GM23338 (cell line): ENCODE results near the gene TTPAL. TPM values are rescaled to one million over a fixed set of nuclear protein-coding genes. Genes with fewer than 3 reads are reported as not detected.

Experiments
- ATAC-seq: fragments of 200-7000 bp; cut with Tn5 transposase; 3 replicates; pipeline ENCODE4 v1.9.1; 2020
- DNase-seq: peaks from one replicate; pipeline ENCODE4 v3.0.0-alpha.2; 2015; ENCODE audit warnings: low spot score
- H2AFZ ChIP-seq: fragments of 200-600 bp; sonication (generic); 2 replicates; pipeline ENCODE4 v1.8.0; 2016; ENCODE audit warnings: antibody characterized with exemption, mild to moderate bottlenecking, moderate library complexity
- H3F3A ChIP-seq: fragments of 200-600 bp; sonication (generic); replicated peaks from 2 replicates; pipeline ENCODE4 v1.8.0; 2017; ENCODE audit warnings: antibody characterized with exemption, mixed run types, low read depth
- H3K27ac ChIP-seq: fragments of 200-600 bp; sonication (generic); 2 replicates; pipeline ENCODE4 v1.6.1; 2016; ENCODE audit warnings: low read depth
- H3K27me3 ChIP-seq: fragments of 200-600 bp; sonication (generic); 2 replicates; pipeline ENCODE4 v1.8.0; 2016; ENCODE audit warnings: mild to moderate bottlenecking, mixed run types, moderate library complexity; ENCODE audit not compliant: insufficient read depth
- H3K36me3 ChIP-seq: fragments of 200-600 bp; sonication (generic); 2 replicates; pipeline ENCODE4 v1.8.0; 2016; ENCODE audit warnings: mild to moderate bottlenecking; ENCODE audit not compliant: insufficient read depth
- H3K4me1 ChIP-seq: fragments of 200-600 bp; sonication (generic); 2 replicates; pipeline ENCODE4 v1.8.0; 2016; ENCODE audit warnings: mild to moderate bottlenecking, moderate library complexity; ENCODE audit not compliant: insufficient read depth
- H3K4me2 ChIP-seq: fragments of 200-600 bp; sonication (generic); 2 replicates; pipeline ENCODE4 v1.7.1; 2017; ENCODE audit warnings: mixed run types
- H3K4me3 ChIP-seq: fragments of 200-600 bp; sonication (generic); 2 replicates; pipeline ENCODE4 v1.6.1; 2016; ENCODE audit warnings: mixed run types
- H3K79me2 ChIP-seq: fragments of 200-600 bp; sonication (generic); replicated peaks from 2 replicates; pipeline ENCODE4 v1.8.0; 2017; ENCODE audit warnings: mild to moderate bottlenecking; ENCODE audit not compliant: insufficient read depth
- H3K9me2 ChIP-seq: fragments of 200-600 bp; sonication (generic); 2 replicates; pipeline ENCODE4 v1.8.0; 2017; ENCODE audit not compliant: insufficient read depth
- H4K20me1 ChIP-seq: fragments of 200-600 bp; sonication (generic); replicated peaks from 2 replicates; pipeline ENCODE4 v1.8.0; 2017; ENCODE audit warnings: mild to moderate bottlenecking; ENCODE audit not compliant: insufficient read depth
- H3K27ac Mint-ChIP-seq: 2 replicates; pipeline ENCODE4 v1.8.0; 2020; ENCODE audit warnings: inconsistent platforms, mild to moderate bottlenecking, moderate library complexity, mixed read lengths
- H3K27me3 Mint-ChIP-seq: 3 replicates; pipeline ENCODE4 v1.8.0; 2022; ENCODE audit warnings: low read depth, mild to moderate bottlenecking, moderate library complexity, mixed read lengths, inconsistent platforms; ENCODE audit not compliant: insufficient read depth, poor library complexity
- H3K36me3 Mint-ChIP-seq: 3 replicates; pipeline ENCODE4 v1.8.0; 2021; ENCODE audit warnings: low read depth, mild to moderate bottlenecking, inconsistent platforms, moderate library complexity, mixed read lengths
- H3K4me1 Mint-ChIP-seq: 3 replicates; pipeline ENCODE4 v1.8.0; 2020; ENCODE audit warnings: mild to moderate bottlenecking, inconsistent platforms, mixed read lengths
- H3K4me3 Mint-ChIP-seq: 3 replicates; pipeline ENCODE4 v1.8.0; 2021; ENCODE audit warnings: moderate library complexity, mild to moderate bottlenecking, inconsistent platforms, mixed read lengths
- H3K9me3 Mint-ChIP-seq: 3 replicates; pipeline ENCODE4 v1.8.0; 2020; ENCODE audit warnings: moderate library complexity, mild to moderate bottlenecking, inconsistent platforms, mixed read lengths
- NANOG ChIP-seq: IDR thresholded peaks from 2 replicates; pipeline ENCODE4 v1.6.1; 2016; ENCODE audit warnings: antibody characterized with exemption, borderline replicate concordance
- POLR2AphosphoS5 ChIP-seq: IDR thresholded peaks from 2 replicates; pipeline ENCODE4 v1.6.1; 2016; ENCODE audit warnings: antibody characterized with exemption, low read depth
- REST ChIP-seq: IDR thresholded peaks from one replicate; pipeline ENCODE4 v1.6.1; 2018; ENCODE audit warnings: antibody characterized with exemption; ENCODE audit not compliant: unreplicated experiment
- ZNF114 ChIP-seq: fragments of 250-450 bp; sonication (Bioruptor Pico); IDR thresholded peaks from 2 replicates; pipeline ENCODE4 v1.5.0; 2020; ENCODE audit warnings: mild to moderate bottlenecking, moderate library complexity
- ZNF331 ChIP-seq: fragments of 250-450 bp; sonication (Bioruptor Pico); IDR thresholded peaks from 2 replicates; pipeline ENCODE4 v1.5.0; 2020; ENCODE audit warnings: low read depth, mild to moderate bottlenecking, moderate library complexity
- ZNF462 ChIP-seq: fragments of 250-450 bp; sonication (Bioruptor Pico); IDR thresholded peaks from 2 replicates; pipeline ENCODE4 v1.5.0; 2020; ENCODE audit warnings: mild to moderate bottlenecking, moderate library complexity
- polyA plus RNA-seq: library from polyadenylated mRNA; unstranded; fragments of >200 nt; fragmentation: Nextera tagmentation; extraction: Ambion mirVana; gene quantifications from 2 replicates; pipeline ENCODE4 v1.2.1, GENCODE V29; 2016
- total RNA-seq: library from RNA; depleted of rRNA; stranded (reverse); fragments of >200 nt; shearing (Covaris generic); gene quantifications from 2 replicates; pipeline ENCODE4 v1.2.3, GENCODE V29; 2014

TTPAL gene
- total and polyA plus RNA-seq, 2 experiments from 2014 or later = 3.7 to 10.2 TPM

GRCh38 chr20:44533928-44534327, 58.3 kb downstream of the TTPAL start (continued):
- no peak for TF ChIP-seq REST
- no peak for TF ChIP-seq NANOG
- TF ChIP-seq POLR2AphosphoS5 = no peak
- TF ChIP-seq ZNF114 (CRISPR knock-in tag) = no peak
- no peak for TF ChIP-seq ZNF462 (CRISPR knock-in tag)

DNA sequence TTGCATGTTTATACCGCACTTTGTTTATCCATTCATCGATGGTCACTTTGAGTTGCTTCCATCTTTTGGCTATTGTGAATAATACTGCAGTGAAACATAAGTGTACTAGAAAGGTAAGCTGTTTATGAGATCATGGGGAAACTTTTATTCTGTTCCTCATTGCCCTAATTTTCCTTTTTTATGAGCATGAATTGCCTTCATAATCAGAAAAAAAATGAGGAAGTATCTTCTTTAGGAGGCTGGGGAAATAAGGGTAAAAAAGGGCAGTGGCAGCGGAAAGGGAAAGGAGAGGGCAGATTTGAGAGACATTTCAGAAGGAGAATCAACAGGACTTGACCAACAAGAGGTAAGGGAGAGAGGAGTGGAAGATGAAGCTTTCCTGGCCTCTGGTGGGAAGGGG, 60.5 kb downstream of the TTPAL start:
- no peak overlapping the region for H3K4me3 ChIP-seq
- H3K36me3 ChIP-seq = no peaks in the 10 kb centered on the region
- peaks cover 10% of the 10 kb centered on the region for H3K79me2 ChIP-seq
- H2AFZ ChIP-seq = no peak overlapping the region
- no peak for ATAC-seq
- H3K4me2 ChIP-seq = no peak overlapping the region
- peaks cover 8% of the 10 kb centered on the region; the same call in 1 of the 2 replicates for H3K4me1 ChIP-seq
- peaks cover 5% of the 10 kb centered on the region for H3K4me1 Mint-ChIP-seq
- H3F3A ChIP-seq = peaks cover 4% of the 10 kb centered on the region; the same call in 1 of the 2 replicates
- H3K36me3 Mint-ChIP-seq = no peaks in the 10 kb centered on the region
- no peaks in the 10 kb centered on the region for H3K9me3 Mint-ChIP-seq
- peaks cover 12% of the 10 kb centered on the region for H3K27me3 Mint-ChIP-seq
- H3K4me3 Mint-ChIP-seq = no peak overlapping the region
- H3K9me2 ChIP-seq = no peaks in the 10 kb centered on the region
- no peak for DNase-seq
- no peak overlapping the region for H3K27ac ChIP-seq
- H3K27ac Mint-ChIP-seq = 0 out of 2 replicates have a peak overlapping the region, but pooled peaks have one; percentile 5
- H4K20me1 ChIP-seq = no peaks in the 10 kb centered on the region
- 0 out of 2 replicates have a peak, but pooled peaks cover 4% of the 10 kb centered on the region for H3K27me3 ChIP-seq
- TF ChIP-seq ZNF462 (CRISPR knock-in tag) (no peak), ZNF114 (CRISPR knock-in tag) (no peak), ZNF331 (no peak), POLR2AphosphoS5 (no peak)
